ENCODE results near the gene SLC22A1.

GRCh38 chr6:160203076-160203475 lies 81.5 kb downstream of the SLC22A1 start:
- TF ChIP-seq ZNF138 (CRISPR knock-in tag; IDR thresholded peaks at IDR 0.05; ENCODE audit: low read depth): no peak
- TF ChIP-seq YEATS2 (CRISPR knock-in tag; IDR thresholded peaks at IDR 0.05; ENCODE audit: borderline replicate concordance): no peak
- TF ChIP-seq CTCF (CRISPR knock-in tag; IDR thresholded peaks at IDR 0.05): no peak
- no peak for TF ChIP-seq JUND (CRISPR knock-in tag; IDR thresholded peaks at IDR 0.05)
- no peak for TF ChIP-seq TCF7 (IDR thresholded peaks at IDR 0.05; ENCODE audit: low read depth)
- TF ChIP-seq POLR2AphosphoS5 (IDR thresholded peaks at IDR 0.05; ENCODE audit: low read depth, low read length): no peak
- TF ChIP-seq PRDM4 (CRISPR knock-in tag; IDR thresholded peaks at IDR 0.05; ENCODE audit: borderline replicate concordance): no peak
- TF ChIP-seq RFX5 (IDR thresholded peaks at IDR 0.05; ENCODE audit: low read depth, low read length): no peak
- no peak for TF ChIP-seq SMAD1 (CRISPR knock-in tag; IDR thresholded peaks at IDR 0.05; ENCODE audit: borderline replicate concordance, low read depth)
- no peak for TF ChIP-seq CREB1 (IDR thresholded peaks at IDR 0.05)
- no peak for TF ChIP-seq CREB1 (CRISPR knock-in tag; IDR thresholded peaks at IDR 0.05)
- no peak for TF ChIP-seq ELF1 (CRISPR knock-in tag; IDR thresholded peaks at IDR 0.05)
- no peak for TF ChIP-seq SIX4 (CRISPR knock-in tag; IDR thresholded peaks at IDR 0.05)
- no peak for TF ChIP-seq TAF1 (CRISPR knock-in tag; IDR thresholded peaks at IDR 0.05)
- TF ChIP-seq ZNF891 (CRISPR knock-in tag; IDR thresholded peaks at IDR 0.05): no peak

Measured in HepG2 (cell line).